BLaER1 treated with 17β-estradiol and CSF1 and Interleukin-3, amounts not matched to agents 10 nM and 100 nM (cell line): ENCODE measurements around the gene USP20.

Experiments
- H3K27ac ChIP-seq, 11 experiments: shearing (Covaris generic); formaldehyde crosslinking; 2 replicates each; pipeline ENCODE4 v1.8.1; 2022
- H3K27me3 ChIP-seq, 11 experiments: shearing (Covaris generic); formaldehyde crosslinking; 2 replicates each; pipeline ENCODE4 v1.8.1; 2022
- H3K36me3 ChIP-seq, 11 experiments: shearing (Covaris generic); formaldehyde crosslinking; 2 replicates each; pipeline ENCODE4 v1.8.1; 2022
- H3K4me1 ChIP-seq, 10 experiments: shearing (Covaris generic); formaldehyde crosslinking; 2 replicates each; pipeline ENCODE4 v1.8.1; 2022
- H3K4me2 ChIP-seq, 11 experiments: shearing (Covaris generic); formaldehyde crosslinking; 2 replicates each; pipeline ENCODE4 v1.8.1; 2022
- H3K4me3 ChIP-seq, 10 experiments: shearing (Covaris generic); formaldehyde crosslinking; 2 replicates each; pipeline ENCODE4 v1.8.1; 2022
- H3K9ac ChIP-seq, 11 experiments: shearing (Covaris generic); formaldehyde crosslinking; 2 replicates each; pipeline ENCODE4 v1.8.1; 2022
- H3K9me3 ChIP-seq, 11 experiments: shearing (Covaris generic); formaldehyde crosslinking; replicated peaks in 1 of 11; 2 replicates each; pipeline ENCODE4 v1.8.1; 2022
- H4K20me1 ChIP-seq, 11 experiments: shearing (Covaris generic); formaldehyde crosslinking; 2 replicates each; pipeline ENCODE4 v1.8.1; 2022
- Cebpa-rat ChIP-seq, 11 experiments: shearing (Covaris generic); IDR thresholded peaks; 2 replicates each; pipeline ENCODE4 v1.8.1; 2022

USP20 gene

DNA sequence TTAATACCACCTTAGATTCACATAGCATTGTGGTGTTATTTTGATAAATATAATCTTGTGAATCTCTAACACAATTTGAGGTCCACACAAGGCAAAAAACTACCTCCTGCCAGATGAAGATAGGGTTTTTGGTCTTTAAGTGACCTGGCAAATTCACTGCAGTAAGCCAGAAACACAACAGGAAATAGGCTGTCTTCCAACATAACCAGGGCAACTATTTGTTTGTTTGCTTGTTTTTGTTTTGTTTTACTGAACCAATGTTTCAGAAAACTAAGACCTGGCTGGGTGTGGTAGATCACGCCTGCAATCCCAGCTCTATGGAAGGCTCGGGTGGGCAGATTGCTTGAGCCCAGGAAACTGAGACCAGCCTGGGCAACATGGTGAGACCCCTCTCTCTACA lies 95.5 kb downstream of the USP20 start:
- peak overlapping the region in 3 of 11 experiments; percentile 0 to 54 (median 41); a peak in 4 of 22 replicates for H3K27ac ChIP-seq
- no peaks in the 10 kb centered on the region for H3K27me3 ChIP-seq

More for the DNA sequence above, 95.5 kb downstream of the USP20 start:
- Histone ChIP-seq H3K4me3 (no peak overlapping the region), H3K9me3 (no peaks in the 10 kb centered on the region), H3K9ac (0 out of 22 replicates have a peak overlapping the region, but pooled peaks of 1 of the 11 experiments have one; percentile 16), H3K4me2 (peak overlapping the region in 3 of 11 experiments; percentile 27 to 61 (median 41); a peak in 4 of 22 replicates), H3K36me3 (peaks cover 0 to 52% (median 12%) of the 10 kb centered on the region in 11 experiments; a peak in 15 of 22 replicates), H3K4me1 (peaks cover 12 to 54% (median 27%) of the 10 kb centered on the region in 10 experiments), H4K20me1 (no peaks in the 10 kb centered on the region)
- TF ChIP-seq Cebpa-rat (IDR thresholded peaks at IDR 0.05) = no peak
